Stomach (tissue), 4 donors: Measurements from ENCODE around the gene ZNF732.

Source experiments
- EP300 ChIP-seq: sonication (generic); formaldehyde crosslinking; IDR thresholded peaks from one replicate; pipeline ENCODE4 v1.6.1; 2017; ENCODE audit warnings: antibody characterized with exemption
- POLR2A ChIP-seq, 4 donors: fragments of 450-650 bp; IDR thresholded peaks; one replicate each; pipeline ENCODE4 v1.6.1; 2016; ENCODE audit warnings: antibody characterized with exemption in 4 of 4, control low read depth in 2 of 4, mild to moderate bottlenecking in 1 of 4, moderate library complexity in 1 of 4
- TF ChIP-seq, protein P1 (sequence below), 7 experiments: fragments of 450-650 bp in 4 of 7; fragments of 200-600 bp in 3 of 7; sonication (generic) in 3 of 7; IDR thresholded peaks; one replicate each; pipeline ENCODE4 v1.5.1; 2016 to 2019; ENCODE audit warnings: antibody characterized with exemption in 7 of 7, control low read depth in 2 of 7, mild to moderate bottlenecking in 1 of 7

DNA sequence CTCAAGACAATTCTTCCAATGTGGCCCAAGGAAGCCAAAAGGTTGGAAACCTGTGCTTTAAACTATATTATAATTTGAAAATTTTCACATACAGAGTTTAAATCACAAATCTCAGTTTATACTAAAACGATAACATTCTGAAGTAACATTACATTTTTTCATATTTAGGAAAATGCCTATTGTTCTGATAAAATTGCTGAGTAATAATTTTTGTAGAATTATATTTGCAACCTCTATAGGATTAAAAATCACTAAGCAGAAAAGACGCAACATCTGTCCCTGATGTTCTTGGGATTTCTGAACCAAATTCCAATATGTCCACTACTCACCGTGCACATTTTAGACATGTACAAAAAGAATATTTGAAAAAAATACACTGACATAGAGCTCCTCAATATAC lies 10.5 kb downstream of the ZNF732 start:
- TF ChIP-seq, protein P1, sequence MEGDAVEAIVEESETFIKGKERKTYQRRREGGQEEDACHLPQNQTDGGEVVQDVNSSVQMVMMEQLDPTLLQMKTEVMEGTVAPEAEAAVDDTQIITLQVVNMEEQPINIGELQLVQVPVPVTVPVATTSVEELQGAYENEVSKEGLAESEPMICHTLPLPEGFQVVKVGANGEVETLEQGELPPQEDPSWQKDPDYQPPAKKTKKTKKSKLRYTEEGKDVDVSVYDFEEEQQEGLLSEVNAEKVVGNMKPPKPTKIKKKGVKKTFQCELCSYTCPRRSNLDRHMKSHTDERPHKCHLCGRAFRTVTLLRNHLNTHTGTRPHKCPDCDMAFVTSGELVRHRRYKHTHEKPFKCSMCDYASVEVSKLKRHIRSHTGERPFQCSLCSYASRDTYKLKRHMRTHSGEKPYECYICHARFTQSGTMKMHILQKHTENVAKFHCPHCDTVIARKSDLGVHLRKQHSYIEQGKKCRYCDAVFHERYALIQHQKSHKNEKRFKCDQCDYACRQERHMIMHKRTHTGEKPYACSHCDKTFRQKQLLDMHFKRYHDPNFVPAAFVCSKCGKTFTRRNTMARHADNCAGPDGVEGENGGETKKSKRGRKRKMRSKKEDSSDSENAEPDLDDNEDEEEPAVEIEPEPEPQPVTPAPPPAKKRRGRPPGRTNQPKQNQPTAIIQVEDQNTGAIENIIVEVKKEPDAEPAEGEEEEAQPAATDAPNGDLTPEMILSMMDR (IDR thresholded peaks at IDR 0.05), result no peak
- TF ChIP-seq POLR2A (IDR thresholded peaks at IDR 0.05), result no peak
- TF ChIP-seq EP300, result no peak
